H9 (cell line): ENCODE results near the gene BLOC1S1. TPM values are rescaled to one million over a fixed set of nuclear protein-coding genes. Genes with fewer than 3 reads are reported as not detected.
A peak's percentile ranks its signal among the peaks of the same experiment; 100 is the strongest.

Source experiments
- DNase-seq: peaks from one replicate; pipeline ENCODE4 v3.0.0-alpha.2; 2017
- H2AFZ ChIP-seq: one replicate; pipeline ENCODE4 v1.6.1; 2013; ENCODE audit warnings: mild to moderate bottlenecking, low read length, control low read depth, moderate library complexity
- H2AK5ac ChIP-seq: 2 replicates; pipeline ENCODE4 v1.6.1; 2013; ENCODE audit warnings: low read length, control low read depth, mixed read lengths; ENCODE audit not compliant: insufficient read length
- H2BK120ac ChIP-seq: one replicate; pipeline ENCODE4 v1.6.1; 2013; ENCODE audit warnings: low read depth, mild to moderate bottlenecking, low read length, control low read depth, inconsistent platforms; ENCODE audit not compliant: poor library complexity, severe bottlenecking
- H2BK12ac ChIP-seq: 2 replicates; pipeline ENCODE4 v1.6.1; 2013; ENCODE audit warnings: low read length, control low read depth, mixed read lengths, low read depth; ENCODE audit not compliant: insufficient read length
- H2BK15ac ChIP-seq: 2 replicates; pipeline ENCODE4 v1.6.1; 2013; ENCODE audit warnings: low read depth, low read length, control low read depth
- H2BK20ac ChIP-seq: one replicate; pipeline ENCODE4 v1.6.1; 2013; ENCODE audit warnings: low read depth, mild to moderate bottlenecking, low read length, control low read depth, inconsistent platforms; ENCODE audit not compliant: poor library complexity, severe bottlenecking
- H2BK5ac ChIP-seq: 2 replicates; pipeline ENCODE4 v1.6.1; 2013; ENCODE audit warnings: low read length, control low read depth, mixed read lengths; ENCODE audit not compliant: insufficient read length
- H3K14ac ChIP-seq: 2 replicates; pipeline ENCODE4 v1.6.1; 2013; ENCODE audit warnings: low read length, control low read depth; ENCODE audit not compliant: insufficient read depth
- H3K18ac ChIP-seq: 2 replicates; pipeline ENCODE4 v1.6.1; 2013; ENCODE audit warnings: low read depth, mild to moderate bottlenecking, mixed read lengths, low read length, control low read depth; ENCODE audit not compliant: insufficient read length
- H3K23ac ChIP-seq: 2 replicates; pipeline ENCODE4 v1.6.1; 2013; ENCODE audit warnings: low read length, control low read depth, mixed read lengths, low read depth; ENCODE audit not compliant: insufficient read length
- H3K23me2 ChIP-seq: 2 replicates; pipeline ENCODE4 v1.6.1; 2013; ENCODE audit warnings: low read depth, mild to moderate bottlenecking, mixed read lengths, low read length, control low read depth; ENCODE audit not compliant: insufficient read length, poor library complexity, severe bottlenecking
- H3K27ac ChIP-seq: 2 replicates; pipeline ENCODE4 v1.5.1; 2013; ENCODE audit warnings: low read length, control low read depth, mixed read lengths, low read depth; ENCODE audit not compliant: insufficient read length
- H3K27me3 ChIP-seq: 2 replicates; pipeline ENCODE4 v1.6.1; 2013; ENCODE audit warnings: low read length, control low read depth, inconsistent platforms; ENCODE audit not compliant: insufficient read depth
- H3K4ac ChIP-seq: 2 replicates; pipeline ENCODE4 v1.6.1; 2013; ENCODE audit warnings: low read depth, mild to moderate bottlenecking, control low read depth, inconsistent platforms, low read length, moderate library complexity
- H3K4me1 ChIP-seq: 2 replicates; pipeline ENCODE4 v1.6.1; 2013; ENCODE audit warnings: low read length, control low read depth, inconsistent platforms; ENCODE audit not compliant: insufficient read depth
- H3K4me2 ChIP-seq: 2 replicates; pipeline ENCODE4 v1.6.1; 2013; ENCODE audit warnings: low read length, control low read depth, mixed read lengths; ENCODE audit not compliant: insufficient read length, insufficient read depth
- H3K56ac ChIP-seq: 2 replicates; pipeline ENCODE4 v1.6.1; 2013; ENCODE audit warnings: low read depth, mild to moderate bottlenecking, mixed read lengths, low read length, control low read depth; ENCODE audit not compliant: insufficient read length
- H3K79me1 ChIP-seq: 2 replicates; pipeline ENCODE4 v1.6.1; 2013; ENCODE audit warnings: low read depth, mild to moderate bottlenecking, moderate library complexity, low read length, control low read depth, inconsistent platforms; ENCODE audit not compliant: insufficient read depth, poor library complexity, severe bottlenecking
- H3K79me2 ChIP-seq: 2 replicates; pipeline ENCODE4 v1.6.1; 2013; ENCODE audit warnings: low read length, control low read depth, inconsistent platforms; ENCODE audit not compliant: insufficient read depth
- H3K9ac ChIP-seq: 2 replicates; pipeline ENCODE4 v1.6.1; 2013; ENCODE audit warnings: low read length, control low read depth, mixed read lengths; ENCODE audit not compliant: insufficient read length; ENCODE audit errors: extremely low read depth
- H3K9me3 ChIP-seq: one replicate; pipeline ENCODE4 v1.6.1; 2013; ENCODE audit warnings: low read depth, low read length, inconsistent platforms; ENCODE audit not compliant: control insufficient read depth
- H3T11ph ChIP-seq: one replicate; pipeline ENCODE4 v1.6.1; 2013; ENCODE audit warnings: mild to moderate bottlenecking, low read length, control low read depth, inconsistent platforms
- H4K20me1 ChIP-seq: one replicate; pipeline ENCODE4 v1.6.1; 2013; ENCODE audit not compliant: control insufficient read depth, insufficient read length, insufficient read depth
- H4K5ac ChIP-seq: 2 replicates; pipeline ENCODE4 v1.6.1; 2013; ENCODE audit warnings: low read depth, mild to moderate bottlenecking, mixed read lengths, low read length, control low read depth; ENCODE audit not compliant: insufficient read length
- H4K8ac ChIP-seq: replicated peaks from 2 replicates; pipeline ENCODE4 v1.6.1; 2013; ENCODE audit warnings: low read length, control low read depth, mixed read lengths, low read depth; ENCODE audit not compliant: insufficient read length
- H4K91ac ChIP-seq: 2 replicates; pipeline ENCODE4 v1.6.1; 2013; ENCODE audit warnings: low read depth, mild to moderate bottlenecking, moderate library complexity, mixed read lengths, low read length, control low read depth; ENCODE audit not compliant: insufficient read length
- H3K27ac Mint-ChIP-seq, 3 experiments: 2 replicates in 2 of 3; 3 replicates in 1 of 3; pipeline ENCODE4 v1.8.0; 2020 to 2021; ENCODE audit warnings: mixed read lengths in 3 of 3, mild to moderate bottlenecking in 1 of 3, moderate library complexity in 1 of 3
- H3K27me3 Mint-ChIP-seq: 2 replicates; pipeline ENCODE4 v1.8.0; 2021; ENCODE audit warnings: low read depth, mild to moderate bottlenecking, moderate library complexity, mixed read lengths
- H3K36me3 Mint-ChIP-seq, 3 experiments: 2 replicates in 2 of 3; 3 replicates in 1 of 3; pipeline ENCODE4 v1.8.0; 2020 to 2021; ENCODE audit warnings: low read depth in 3 of 3, mixed read lengths in 3 of 3; ENCODE audit not compliant: insufficient read depth in 1 of 3
- H3K4me1 Mint-ChIP-seq, 2 experiments: 2 replicates each; pipeline ENCODE4 v1.8.0; 2020; ENCODE audit warnings: mixed read lengths in 2 of 2
- H3K4me3 Mint-ChIP-seq, 2 experiments: 2 replicates in 1 of 2; 3 replicates in 1 of 2; pipeline ENCODE4 v1.8.0; 2020 to 2021; ENCODE audit warnings: mild to moderate bottlenecking in 2 of 2, mixed read lengths in 2 of 2, moderate library complexity in 1 of 2
- H3K9me3 Mint-ChIP-seq, 2 experiments: 2 replicates in 1 of 2; 3 replicates in 1 of 2; pipeline ENCODE4 v1.8.0; 2020; ENCODE audit warnings: mild to moderate bottlenecking in 2 of 2, mixed read lengths in 2 of 2, moderate library complexity in 1 of 2
- WGBS: extraction: QIAGEN DNeasy Blood & Tissue Kit; methylation state at CpG from one replicate; pipeline ENCODE4 v1.1.7; 2013; ENCODE audit warnings: missing lambda C conversion rate, low lambda C conversion rate, mixed read lengths; ENCODE audit not compliant: insufficient read length; ENCODE audit errors: extremely low coverage; 5-methylcytosine and 5-hydroxymethylcytosine counted together
- total RNA-seq: library from RNA; stranded (reverse); gene quantifications from 2 replicates; pipeline ENCODE4 v1.2.1, GENCODE V29; 2021
- TF ChIP-seq, protein P1 (sequence below): fragments of 200-600 bp; sonication (generic); conservative IDR thresholded peaks from 3 replicates; pipeline ENCODE4 v1.8.0; 2021; ENCODE audit warnings: antibody characterized with exemption, mild to moderate bottlenecking

The BLOC1S1 gene
- total RNA-seq, 1 experiment from 2014 or later, result 108 TPM

GRCh38 chr12:55708695-55709233, 7.1 kb upstream of the BLOC1S1 start:
- Mint-ChIP-seq H3K4me3 (peak overlapping the region; percentile 92 to 98), H3K36me3 (no peaks in the 10 kb centered on the region), H3K27ac (peak overlapping the region in 1 of 3 experiments; percentile 70; a peak in 2 of 7 replicates), H3K27me3 (peaks cover 34% of the 10 kb centered on the region), H3K9me3 (no peaks in the 10 kb centered on the region), H3K4me1 (peaks cover 42 to 45% of the 10 kb centered on the region in 2 experiments)
- no peaks in the 10 kb centered on the region; the same call in 1 of the 2 replicates for H3K27me3 ChIP-seq
- 0 out of 2 replicates have a peak, but pooled peaks cover 2% of the 10 kb centered on the region for H3K4me1 ChIP-seq
- no peak for DNase-seq
- no peaks in the 10 kb centered on the region; the same call in 1 of the 2 replicates for H3K79me2 ChIP-seq
- H4K5ac ChIP-seq, result no peak overlapping the region
- H3K56ac ChIP-seq, result no peak overlapping the region
- no peak overlapping the region for H2AK5ac ChIP-seq
- H3K14ac ChIP-seq, result no peak overlapping the region
- no peak overlapping the region for H2BK12ac ChIP-seq
- H3T11ph ChIP-seq, result no peak overlapping the region
- peaks cover 5% of the 10 kb centered on the region for H3K79me1 ChIP-seq
- H4K8ac ChIP-seq, result no peak overlapping the region
- peaks cover 7% of the 10 kb centered on the region for H4K20me1 ChIP-seq
- no peak overlapping the region for H4K91ac ChIP-seq
- no peak overlapping the region for H3K27ac ChIP-seq
- H3K23ac ChIP-seq, result no peak overlapping the region
- TF ChIP-seq, protein P1, sequence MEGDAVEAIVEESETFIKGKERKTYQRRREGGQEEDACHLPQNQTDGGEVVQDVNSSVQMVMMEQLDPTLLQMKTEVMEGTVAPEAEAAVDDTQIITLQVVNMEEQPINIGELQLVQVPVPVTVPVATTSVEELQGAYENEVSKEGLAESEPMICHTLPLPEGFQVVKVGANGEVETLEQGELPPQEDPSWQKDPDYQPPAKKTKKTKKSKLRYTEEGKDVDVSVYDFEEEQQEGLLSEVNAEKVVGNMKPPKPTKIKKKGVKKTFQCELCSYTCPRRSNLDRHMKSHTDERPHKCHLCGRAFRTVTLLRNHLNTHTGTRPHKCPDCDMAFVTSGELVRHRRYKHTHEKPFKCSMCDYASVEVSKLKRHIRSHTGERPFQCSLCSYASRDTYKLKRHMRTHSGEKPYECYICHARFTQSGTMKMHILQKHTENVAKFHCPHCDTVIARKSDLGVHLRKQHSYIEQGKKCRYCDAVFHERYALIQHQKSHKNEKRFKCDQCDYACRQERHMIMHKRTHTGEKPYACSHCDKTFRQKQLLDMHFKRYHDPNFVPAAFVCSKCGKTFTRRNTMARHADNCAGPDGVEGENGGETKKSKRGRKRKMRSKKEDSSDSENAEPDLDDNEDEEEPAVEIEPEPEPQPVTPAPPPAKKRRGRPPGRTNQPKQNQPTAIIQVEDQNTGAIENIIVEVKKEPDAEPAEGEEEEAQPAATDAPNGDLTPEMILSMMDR, result no peak
- no peak overlapping the region for H2BK5ac ChIP-seq
- H3K23me2 ChIP-seq, result peaks cover 16% of the 10 kb centered on the region
- no peak overlapping the region for H3K4ac ChIP-seq
- H2BK15ac ChIP-seq, result no peak overlapping the region
- no peak overlapping the region for H3K9ac ChIP-seq
- no peak overlapping the region for H2AFZ ChIP-seq
- peak overlapping the region; percentile 78 for H3K4me2 ChIP-seq
- no peak overlapping the region for H2BK120ac ChIP-seq
- H3K9me3 ChIP-seq, result no peaks in the 10 kb centered on the region
- H2BK20ac ChIP-seq, result no peak overlapping the region
- no CpG with 5 or more reads among the region's 3 CpGs for WGBS
- H3K18ac ChIP-seq, result no peak overlapping the region
